ENCODE data around the gene ALPK1.
"Not testable (repeated sequence)": the region's sequence is repeated elsewhere in the genome, so short reads cannot be mapped to it uniquely, and the experiment has no call there.

The ALPK1 gene

DNA sequence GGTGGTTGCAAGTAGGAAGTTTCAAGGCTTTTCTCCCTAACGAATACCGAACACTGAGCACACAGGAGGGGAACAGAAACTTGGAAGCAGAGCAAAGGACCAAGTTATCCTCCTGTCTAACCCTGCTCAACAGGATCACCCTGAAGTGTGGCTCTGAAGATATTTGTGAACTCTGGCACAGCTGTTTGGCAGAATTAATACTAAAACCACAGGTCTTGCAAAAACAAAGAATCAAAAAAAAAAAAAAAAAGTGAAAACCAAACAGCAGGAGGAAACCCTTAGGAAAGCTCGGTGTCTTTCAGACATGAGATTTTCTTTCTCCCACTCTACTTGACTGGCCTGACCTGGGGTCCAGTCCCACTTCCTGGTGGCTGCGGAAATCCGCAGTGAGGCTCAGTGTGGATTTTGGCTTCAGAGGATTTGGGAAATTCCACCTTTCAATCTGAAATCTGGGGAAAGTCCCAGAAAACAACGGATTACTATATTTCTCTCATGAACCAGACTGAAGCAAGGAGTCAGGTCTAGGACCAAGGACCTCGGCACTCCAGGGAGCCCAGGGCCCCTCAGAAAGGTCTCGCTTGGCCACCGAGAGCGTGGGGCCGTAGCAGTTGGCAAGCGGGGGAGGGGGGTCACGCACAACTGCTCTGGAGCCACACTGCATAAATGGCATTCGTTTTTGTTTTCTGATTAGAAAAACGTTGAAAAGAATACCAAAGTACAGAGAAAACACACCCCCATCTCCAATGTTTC lies 12.3 kb upstream of the ALPK1 start:
- peak; percentile 54 for DNase-seq

DNA sequence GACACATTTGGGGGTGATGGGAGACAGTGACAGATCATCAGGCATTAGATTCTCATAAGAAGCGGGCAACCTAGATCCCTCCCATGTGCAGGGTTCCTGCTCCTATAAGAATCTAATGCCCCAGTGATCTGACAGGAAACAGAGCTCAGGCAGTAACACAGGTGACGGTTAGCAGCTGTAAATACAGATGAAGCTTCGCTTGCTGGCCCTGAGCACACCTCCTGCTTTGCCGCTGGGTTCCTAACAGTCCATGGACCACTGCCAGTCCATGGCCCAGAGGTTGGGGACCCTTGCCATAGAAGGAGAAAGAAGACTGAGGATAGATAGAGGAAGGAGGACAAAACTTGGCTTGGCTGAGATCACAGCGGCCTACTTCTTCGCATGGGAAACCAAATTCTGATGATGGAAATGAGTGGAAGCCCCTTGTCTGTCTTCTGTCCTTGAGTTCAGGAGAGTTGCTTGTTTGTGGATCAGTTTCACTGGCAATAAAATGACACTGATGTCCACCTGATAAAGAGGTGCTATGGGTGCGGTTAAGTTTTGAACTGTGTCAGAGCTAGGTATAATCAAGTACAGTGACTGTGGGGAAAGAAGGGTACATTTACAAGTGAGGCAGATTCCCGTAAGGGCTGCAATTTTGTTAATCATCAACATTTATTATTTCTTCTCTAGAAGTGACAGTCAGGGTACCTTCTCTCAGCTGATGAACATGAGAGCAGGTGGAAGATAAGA lies 9.7 kb upstream of the ALPK1 start:
- peak; percentile 71 for DNase-seq

DNA sequence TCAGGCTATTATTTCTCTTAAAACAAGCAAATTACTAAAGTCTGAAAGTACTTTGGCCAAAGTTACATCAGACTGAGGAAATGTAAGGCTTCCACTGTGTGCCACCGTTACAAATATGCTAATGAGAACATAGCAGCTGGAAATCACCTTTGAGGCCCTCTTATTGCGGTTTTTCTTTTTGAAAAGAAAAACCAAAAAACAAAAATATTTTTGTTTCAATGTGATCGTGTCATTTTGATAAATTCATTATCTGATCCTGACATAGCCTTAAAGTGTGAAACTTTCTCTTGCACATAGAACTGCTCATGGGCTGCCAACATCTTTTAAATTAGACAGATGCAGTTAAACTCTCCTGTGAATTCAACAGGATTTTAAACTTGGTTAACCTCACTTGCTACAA lies 8.7 kb upstream of the ALPK1 start:
- DNase-seq = peak; percentile 80

DNA sequence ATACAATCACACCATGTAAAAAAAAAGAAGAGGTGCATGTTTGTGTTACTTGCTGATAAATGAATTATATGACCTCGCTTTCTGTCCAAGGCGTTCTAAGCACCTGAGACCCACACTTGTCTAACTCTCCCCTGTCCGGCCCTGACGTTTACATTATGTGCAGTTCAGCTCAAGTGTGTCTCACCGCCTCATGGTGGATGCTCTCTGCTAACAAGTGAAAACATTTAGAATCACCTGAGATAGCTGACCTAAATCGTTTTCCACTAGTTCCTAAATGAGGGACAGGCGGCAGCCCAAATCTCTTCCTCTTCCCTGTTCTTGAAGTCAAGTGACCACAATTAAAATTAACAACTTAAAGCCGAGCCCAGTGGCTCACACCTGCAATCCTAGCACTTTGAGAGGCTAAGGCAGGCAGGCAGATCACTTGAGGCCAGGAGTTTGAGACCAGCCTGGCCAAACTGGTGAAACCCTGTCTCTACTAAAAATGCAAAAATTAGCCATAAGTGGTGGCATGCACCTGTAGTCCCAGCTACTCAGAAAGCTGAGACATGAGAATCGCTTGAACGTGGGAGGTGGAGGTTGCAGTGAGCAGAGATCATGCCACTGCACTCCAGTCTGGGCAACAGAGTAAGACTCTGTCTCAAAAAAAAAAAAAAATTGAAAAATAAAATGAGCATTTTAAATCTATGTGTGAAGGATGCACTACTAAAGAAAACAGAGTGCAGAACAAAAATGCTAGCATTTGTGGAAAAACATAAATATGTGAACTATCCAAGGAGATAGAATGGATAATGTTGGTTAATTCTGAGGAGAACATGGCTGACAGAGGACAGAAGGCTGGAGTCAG lies 7.5 kb upstream of the ALPK1 start:
- DNase-seq = no peak

DNA sequence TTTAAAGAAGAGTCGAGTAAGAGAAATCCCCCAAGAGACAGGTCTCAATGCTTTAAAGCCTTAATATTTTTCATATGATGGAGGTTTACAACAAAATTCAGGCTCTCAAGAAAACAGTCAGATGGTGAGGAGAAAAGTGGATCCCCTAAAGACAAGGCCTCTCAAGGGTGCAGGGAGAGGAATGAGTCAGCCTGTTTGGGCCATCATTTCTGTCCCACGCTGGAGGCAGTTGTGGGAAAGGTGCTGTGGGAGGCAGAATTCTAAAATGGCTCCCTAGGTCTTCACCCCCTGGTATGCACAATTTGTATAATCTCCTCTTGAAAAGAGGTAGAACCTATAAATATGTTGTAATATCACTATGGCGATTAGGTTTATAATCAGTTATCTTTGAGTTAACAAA lies 6.8 kb upstream of the ALPK1 start:
- no peak for DNase-seq

GRCh38 chr4:112299721-112300120 lies 2.6 kb downstream of the ALPK1 start:
- no peak for DNase-seq

DNA sequence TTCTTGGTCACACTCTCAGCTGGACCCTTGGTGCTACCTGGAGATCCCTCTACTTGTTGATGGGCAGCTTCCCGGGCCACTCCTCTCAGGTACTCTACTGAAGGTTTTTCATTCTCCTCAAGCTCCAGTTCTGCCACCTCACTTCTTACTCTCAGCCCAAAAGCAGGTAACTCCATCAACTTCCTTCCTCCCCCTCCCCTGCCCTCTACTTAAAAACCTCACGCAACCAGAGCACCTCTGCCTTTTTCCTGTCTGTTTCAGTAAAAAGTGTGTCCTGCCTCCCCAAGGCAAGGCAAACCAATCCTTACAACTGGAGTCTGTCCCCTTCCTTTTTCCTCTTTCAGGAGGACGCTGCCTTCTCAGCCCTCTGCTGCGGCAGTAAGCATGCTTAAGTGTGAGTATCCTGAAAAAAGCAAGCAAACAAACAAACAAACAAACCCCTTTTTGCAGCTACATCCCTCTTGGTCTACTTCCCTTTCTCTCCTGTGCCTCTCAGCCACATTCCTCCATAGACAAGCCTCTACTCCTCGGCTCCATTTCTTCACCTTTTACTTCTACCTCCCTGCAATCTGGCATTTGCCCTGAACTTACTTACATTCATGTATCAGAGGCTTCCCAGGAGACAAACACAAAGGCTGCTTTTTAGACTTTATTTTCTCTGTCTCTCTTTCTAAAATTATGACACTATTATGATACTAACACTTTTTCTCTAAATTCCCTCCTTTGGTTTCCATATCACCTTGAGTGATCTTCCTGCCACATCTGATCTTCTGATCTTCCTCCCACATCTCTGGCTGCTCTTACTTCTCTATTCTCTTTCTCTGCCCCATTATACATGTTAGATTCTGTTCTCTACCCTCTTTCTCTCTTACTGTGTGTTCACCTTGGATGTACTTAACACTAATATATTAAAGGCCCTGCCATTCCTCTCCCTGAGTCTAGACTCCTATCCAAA lies 5.4 kb downstream of the ALPK1 start:
- peak; percentile 42 for DNase-seq

- not testable (repeated sequence) for DNase-seq
Measured at GRCh38 chr4:112305477-112305876, 8.3 kb downstream of the ALPK1 start.

DNA sequence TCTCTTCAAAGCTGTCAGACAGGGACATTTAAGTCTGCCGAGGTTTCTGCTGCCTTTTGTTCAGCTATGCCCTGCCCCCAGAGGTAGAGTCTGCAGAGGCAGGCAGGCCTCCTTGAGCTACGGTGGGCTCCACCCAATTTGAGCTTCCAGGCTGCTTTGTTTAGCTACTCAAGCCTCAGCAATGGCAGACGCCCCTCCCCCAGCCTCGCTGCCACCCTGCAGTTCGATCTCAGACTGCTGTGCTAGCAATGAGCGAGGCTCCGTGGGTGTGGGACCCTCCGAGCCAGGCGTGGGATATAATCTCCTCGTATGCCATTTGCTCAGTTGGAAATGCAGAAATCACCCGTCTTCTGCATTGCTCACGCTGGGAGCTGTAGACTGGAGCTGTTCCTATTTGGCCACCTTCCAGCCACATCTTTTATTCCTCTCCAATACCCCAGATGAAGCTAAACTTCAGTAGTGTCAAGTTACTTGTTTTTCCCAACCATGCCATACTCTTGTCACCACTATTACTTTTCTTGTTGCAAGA lies 12.2 kb downstream of the ALPK1 start:
- DNase-seq = peak; percentile 33

GRCh38 chr4:112311516-112311915 lies 14.3 kb downstream of the ALPK1 start:
- DNase-seq = no peak

GRCh38 chr4:112312610-112313239 lies 15.6 kb downstream of the ALPK1 start:
- no peak for DNase-seq

GRCh38 chr4:112315446-112315845 lies 18.3 kb downstream of the ALPK1 start:
- no peak for DNase-seq

DNA sequence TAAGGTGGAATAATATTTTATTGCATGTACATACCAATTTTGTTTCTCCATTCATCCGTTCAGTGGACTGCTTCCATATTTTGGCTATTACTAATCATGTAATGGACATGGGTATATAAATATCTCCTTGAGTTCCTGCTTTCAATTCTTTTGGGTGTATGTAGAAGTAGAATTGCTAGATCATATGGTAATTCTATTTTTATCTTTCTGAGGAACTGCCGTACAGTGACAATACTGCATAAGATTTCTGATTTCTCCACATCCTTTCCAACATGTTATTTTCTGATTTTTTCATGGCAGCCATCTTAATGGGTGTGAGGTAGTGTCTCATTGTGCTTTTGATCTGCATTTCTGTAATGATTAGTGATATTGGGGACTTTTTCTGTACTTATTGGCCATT lies 19.2 kb downstream of the ALPK1 start:
- no peak for DNase-seq

DNA sequence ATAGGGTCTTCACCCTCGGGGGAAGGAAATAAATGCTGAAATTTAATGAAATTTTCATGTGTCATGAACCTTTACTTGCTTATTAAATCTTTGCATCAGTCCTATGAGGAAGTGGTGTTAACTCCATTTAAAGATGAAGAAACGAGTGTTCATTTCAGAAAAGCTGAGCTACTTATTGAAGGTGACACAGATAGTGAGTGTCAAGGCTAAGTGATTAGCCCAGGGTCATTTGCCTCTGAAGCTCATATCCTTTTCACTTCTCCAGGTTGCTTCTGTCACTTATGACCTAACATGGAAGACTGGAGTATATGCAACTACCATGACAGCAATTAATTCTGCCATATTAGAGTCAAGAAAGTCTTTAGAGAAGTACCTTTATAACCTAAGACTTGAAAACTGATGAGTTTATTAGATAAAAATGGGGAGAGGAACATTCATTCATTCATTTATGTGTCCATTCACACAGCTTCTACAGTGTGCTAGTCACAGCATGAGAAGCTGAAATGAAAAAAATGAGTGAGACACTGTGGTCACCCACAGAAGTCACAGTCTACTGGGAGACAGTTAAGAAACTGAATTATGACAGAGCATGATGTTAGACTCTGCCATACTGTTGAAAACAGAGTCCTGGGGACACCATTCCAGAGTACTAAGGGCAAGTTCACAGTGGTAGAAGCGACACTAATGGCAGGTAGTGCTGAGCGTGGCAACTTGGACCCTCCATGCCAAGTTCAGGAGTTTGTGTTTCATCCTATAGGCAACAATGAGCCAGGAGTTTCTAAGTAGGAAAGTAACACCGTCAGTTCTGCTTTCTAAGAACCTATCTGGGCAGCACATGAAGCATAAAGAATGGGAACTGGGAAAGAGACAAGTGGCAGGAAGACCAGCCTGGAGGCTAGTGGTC lies 21.3 kb downstream of the ALPK1 start:
- no peak for DNase-seq

DNA sequence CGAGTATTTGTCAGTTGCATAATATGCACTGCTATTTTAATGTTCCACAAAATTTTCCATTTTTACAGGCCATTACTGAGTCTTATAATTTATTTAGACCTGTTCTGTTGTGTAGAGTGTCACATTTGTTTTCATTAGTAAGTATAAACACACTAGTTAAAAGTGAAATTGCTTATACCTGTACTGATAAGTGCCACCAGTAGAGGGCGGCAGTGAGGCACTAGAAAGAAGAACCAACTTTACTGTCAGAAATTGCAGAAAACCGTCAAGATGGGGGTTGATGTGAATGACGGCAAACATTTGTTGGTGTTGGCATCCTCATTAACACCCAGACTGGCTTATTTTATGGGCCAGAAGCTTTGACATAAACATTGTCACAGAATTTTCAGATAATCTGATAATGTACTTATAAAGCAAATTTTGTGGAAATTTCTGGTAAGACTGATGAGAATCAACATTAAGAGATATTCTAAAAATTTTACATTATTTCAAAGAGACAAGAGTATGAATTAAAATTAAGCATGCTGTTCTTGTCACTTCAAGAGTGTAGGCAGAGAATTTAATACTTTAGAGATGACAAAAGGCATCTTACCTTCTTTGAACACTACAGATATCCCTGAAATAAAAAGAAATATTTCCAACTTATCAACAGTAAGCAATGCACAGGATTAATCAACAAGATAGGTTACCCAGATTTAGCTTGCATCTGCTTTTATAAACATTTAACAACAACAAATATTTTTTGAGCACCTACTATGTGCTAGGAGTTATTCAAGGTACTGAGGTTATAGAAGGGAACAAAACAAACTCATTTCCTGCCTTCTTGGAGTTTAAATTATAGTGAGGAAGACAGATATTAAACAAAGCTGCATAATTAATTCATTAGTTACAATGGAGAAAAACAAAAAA lies 24.9 kb downstream of the ALPK1 start:
- DNase-seq = peak; percentile 83

DNA sequence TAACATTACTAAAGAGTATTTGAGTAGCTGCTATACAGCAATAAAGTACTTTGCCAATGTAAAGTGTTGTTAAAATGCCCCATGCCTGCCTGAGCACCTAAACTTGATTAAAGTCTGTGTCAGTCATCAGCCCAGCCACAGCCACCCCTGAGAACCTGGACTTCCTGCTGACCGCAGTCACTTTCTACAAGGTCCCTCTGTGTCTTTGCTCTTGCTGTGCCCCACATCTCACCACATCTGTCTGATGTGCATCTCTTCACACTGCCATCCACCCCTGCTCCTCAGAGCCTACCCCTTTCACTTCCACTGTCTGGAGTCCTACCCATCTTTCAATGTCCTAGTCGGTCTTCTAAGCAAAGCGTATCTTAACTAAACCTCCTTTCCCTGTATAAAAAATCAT lies 25.7 kb downstream of the ALPK1 start:
- DNase-seq = no peak

DNA sequence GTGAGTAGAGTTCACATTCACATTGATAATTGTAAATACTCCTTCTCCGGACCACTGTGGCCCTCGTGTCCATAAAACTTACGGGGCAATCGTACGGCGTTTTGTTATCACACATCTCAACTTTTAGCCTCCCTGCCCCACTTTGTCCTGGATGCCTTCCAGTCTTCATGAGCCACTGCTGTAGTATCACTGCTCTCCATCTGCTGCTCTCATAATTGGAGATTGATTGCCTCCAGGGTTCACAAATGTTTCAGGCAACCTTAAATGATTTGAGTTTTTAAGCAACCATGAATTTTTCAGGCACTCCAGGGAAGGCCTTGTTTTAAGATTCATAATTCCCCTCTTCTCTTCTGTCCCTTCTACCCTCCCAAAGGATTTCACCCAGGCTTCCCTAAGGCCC lies 28.4 kb downstream of the ALPK1 start:
- DNase-seq = no peak

DNA sequence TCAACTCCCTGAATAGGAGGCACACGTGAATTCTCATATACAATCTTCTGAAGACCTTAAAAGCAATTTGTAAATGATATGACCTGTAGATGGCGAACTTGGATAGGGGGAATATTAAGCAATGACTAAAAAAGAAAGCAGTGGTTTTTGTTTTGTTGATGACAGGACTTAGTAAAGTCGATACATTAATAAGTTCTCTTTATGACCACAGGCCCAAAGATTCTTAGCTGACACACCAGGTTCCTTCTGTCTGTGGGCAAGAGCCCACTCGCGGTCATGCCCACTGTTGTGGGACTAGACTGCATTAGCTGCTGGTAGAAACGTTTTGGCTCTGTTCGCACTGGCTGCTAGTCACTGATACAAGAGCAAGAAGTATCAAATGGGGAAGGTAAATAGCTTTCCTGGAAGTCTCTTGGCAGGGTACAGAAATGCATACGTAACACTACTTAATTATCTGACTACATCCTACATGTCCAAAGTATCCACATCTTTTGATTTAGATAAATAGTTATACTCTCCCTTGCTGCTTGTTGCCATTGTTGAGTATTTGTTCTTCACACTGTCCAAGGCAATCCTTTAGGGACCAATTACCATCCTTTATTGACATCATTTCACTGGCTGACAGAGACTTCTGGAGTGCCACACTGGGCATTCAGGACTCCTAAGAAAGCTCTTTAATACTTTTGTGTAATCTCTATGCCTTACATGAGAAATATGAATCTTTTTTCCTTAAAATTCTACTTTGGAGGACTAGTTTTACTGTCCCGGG lies 31.0 kb downstream of the ALPK1 start:
- peak; percentile 68 for DNase-seq

- no peak for DNase-seq
Measured at GRCh38 chr4:112328734-112329130, 31.6 kb downstream of the ALPK1 start.
